Heart left ventricle (tissue), 16 donors: ENCODE results near the gene CCDC24. TPM values are rescaled to one million over a fixed set of nuclear protein-coding genes. Genes with fewer than 3 reads are reported as not detected.

Experiments
- ATAC-seq, 4 donors: fragments of 200-7000 bp; cut with Tn5 transposase; one replicate each; pipeline ENCODE4 v1.9.1; 2020 to 2022; ENCODE audit warnings: moderate library complexity in 4 of 4, mild to moderate bottlenecking in 3 of 4, moderate number of reproducible peaks in 1 of 4
- DNase-seq, 5 donors: peaks; one replicate each; pipeline ENCODE4 v3.0.0-alpha.2; 2020
- H3K27ac ChIP-seq, 12 donors: fragments of 200-600 bp; sonication (generic) in 4 of 12; one replicate each; pipeline versions ENCODE4 v1.5.0 to v1.8.0; 2016 to 2022; ENCODE audit warnings: mild to moderate bottlenecking in 2 of 12
- H3K27me3 ChIP-seq, 9 donors: fragments of 200-600 bp; sonication (generic) in 2 of 9; one replicate each; pipeline versions ENCODE4 v1.5.1 to v1.8.0; 2016 to 2022; ENCODE audit warnings: mild to moderate bottlenecking in 3 of 9
- H3K36me3 ChIP-seq, 9 donors: fragments of 200-600 bp; sonication (generic) in 2 of 9; one replicate each; pipeline versions ENCODE4 v1.5.0 to v1.8.0; 2018 to 2022; ENCODE audit warnings: mild to moderate bottlenecking in 2 of 9
- H3K4me1 ChIP-seq, 12 donors: fragments of 200-600 bp; sonication (generic) in 4 of 12; one replicate each; pipeline versions ENCODE4 v1.5.0 to v1.8.0; 2016 to 2022; ENCODE audit warnings: mild to moderate bottlenecking in 3 of 12
- H3K4me3 ChIP-seq, 12 donors: fragments of 200-600 bp; sonication (generic) in 4 of 12; one replicate each; pipeline versions ENCODE4 v1.5.0 to v1.8.0; 2017 to 2022; ENCODE audit warnings: mild to moderate bottlenecking in 9 of 12, moderate library complexity in 4 of 12
- H3K9me3 ChIP-seq, 12 donors: fragments of 200-600 bp; sonication (generic) in 4 of 12; one replicate each; pipeline versions ENCODE4 v1.5.0 to v1.8.0; 2016 to 2022; ENCODE audit warnings: mild to moderate bottlenecking in 1 of 12
- POLR2A ChIP-seq, 2 donors: fragments of 450-650 bp; IDR thresholded peaks; one replicate each; pipeline ENCODE4 v1.6.1; 2017; ENCODE audit warnings: antibody characterized with exemption in 2 of 2, mild to moderate bottlenecking in 2 of 2, moderate library complexity in 2 of 2
- WGBS, 4 donors: extraction: QIAGEN DNeasy Blood & Tissue Kit in 2 of 4; methylation state at CpG; one replicate each; pipeline versions ENCODE4 v1.1.5 to v1.1.7; 2013 to 2018; 5-methylcytosine and 5-hydroxymethylcytosine counted together
- intact Hi-C, 10 donors: fragments of 100-400 bp; cut with DNase I; formaldehyde crosslinking; loops; one replicate each; pipeline versions ENCODE4 v1.11.1 to v1.14.2; 2022
- polyA plus RNA-seq, 2 donors: library from polyadenylated mRNA; stranded (reverse); fragments of 200-250 nt; gene quantifications; one replicate each; pipeline ENCODE4 v1.2.3, GENCODE V29; 2013
- total RNA-seq, 9 donors: library from RNA; depleted of rRNA in 2 of 9; stranded (reverse); fragments of >200 nt in 2 of 9; fragmentation: NEBNext Ultra II Directional in 3 of 9; extraction: Animal tissue kit (Norgen Biotek cat#: 25700) in 3 of 9; gene quantifications; one replicate each; pipeline versions ENCODE4 v1.1.0 to v1.2.4, GENCODE V29; 2016 to 2023
- TF ChIP-seq, protein P1 (sequence below), 12 donors: fragments of 200-600 bp; sonication (generic) in 4 of 12; IDR thresholded peaks; one replicate each; pipeline versions ENCODE4 v1.5.0 to v1.8.0; 2018 to 2022; ENCODE audit warnings: antibody characterized with exemption in 12 of 12, mild to moderate bottlenecking in 5 of 12
- donor health status: ischemic (EF 13 %, LVEDD 7.1; RV severe dilation, severe dysfunction).
- donor health status: healthy with polysubstance abuse.
- donor health status: DM: no; HTN: yes; CAD: no.
- donor health status: DM: no; HTN: no; CAD: no.
- donor health status: ischemic (EF 25% LVEDD 6.9; RV normal size, moderate dysfunction).
- donor health status: ischemic (EF 25% LVEDD 5.7; RV mildly dilated, moderate dysfunction).
- donor health status: healthy.
- donor health status: DM: yes; HTN: yes; CAD: no.
- donor health status: ischemic (EF 35%, LVEDD 5.7; RV mildly dilated, moderate dysfunction).
- donor health status: nonischemic (EF 11% LVEDD 7.7; RV severe dilation, severe dysfunction).
- donor health status: DM: yes; HTN: yes; CAD: no.
- donor health status: PGD.
- donor health status: ischemic (EF 29% LVEDD 5.4; RV normal size, mild dysfunction).
- donor health status: nonischemic (EF 23%, LVEDD 6.1; RV moderate dilation, normal function).

Gene CCDC24
- total and polyA plus RNA-seq, 11 donors = 0.67 to 3.4 (median 1.2) TPM

DNA sequence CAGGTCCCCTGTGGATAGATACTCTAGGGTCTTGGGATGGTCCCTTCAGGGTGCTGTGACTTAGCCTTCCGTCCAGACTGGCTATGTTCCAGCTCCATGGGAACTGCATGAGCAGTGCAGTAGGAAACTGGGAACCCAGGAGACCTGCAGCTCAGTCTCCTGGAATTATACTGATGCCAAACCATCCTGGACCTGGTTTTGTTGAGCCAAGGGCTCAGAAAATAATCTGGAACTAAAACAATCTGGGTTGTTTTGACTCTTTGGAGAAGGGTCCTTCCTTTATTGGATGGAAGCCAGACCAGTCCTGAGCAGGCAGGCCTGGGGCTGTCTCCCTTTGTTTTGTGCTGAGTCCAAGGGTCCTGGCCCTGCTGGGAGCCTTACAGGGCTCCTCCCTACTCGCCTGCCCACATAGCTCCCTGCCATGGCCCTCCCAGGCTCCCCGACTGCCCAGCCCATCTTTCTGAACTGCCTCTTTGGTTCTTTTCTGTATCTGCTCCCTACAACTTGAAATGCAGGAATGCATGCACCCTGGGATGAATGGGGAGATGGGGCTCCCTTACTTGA, 43.4 kb upstream of the CCDC24 start:
- peaks cover 6 to 70% (median 54%) of the 10 kb centered on the region in 12 donors for H3K4me1 ChIP-seq
- H3K4me3 ChIP-seq = peak overlapping the region in 11 of 12 donors; percentile 48 to 83 (median 73)
- ATAC-seq (no peak), DNase-seq (peak in 1 of 5 donors; percentile 28)
- peak overlapping the region in 11 of 12 donors; percentile 89 to 99 (median 97) for H3K27ac ChIP-seq
- TF ChIP-seq, protein P1, sequence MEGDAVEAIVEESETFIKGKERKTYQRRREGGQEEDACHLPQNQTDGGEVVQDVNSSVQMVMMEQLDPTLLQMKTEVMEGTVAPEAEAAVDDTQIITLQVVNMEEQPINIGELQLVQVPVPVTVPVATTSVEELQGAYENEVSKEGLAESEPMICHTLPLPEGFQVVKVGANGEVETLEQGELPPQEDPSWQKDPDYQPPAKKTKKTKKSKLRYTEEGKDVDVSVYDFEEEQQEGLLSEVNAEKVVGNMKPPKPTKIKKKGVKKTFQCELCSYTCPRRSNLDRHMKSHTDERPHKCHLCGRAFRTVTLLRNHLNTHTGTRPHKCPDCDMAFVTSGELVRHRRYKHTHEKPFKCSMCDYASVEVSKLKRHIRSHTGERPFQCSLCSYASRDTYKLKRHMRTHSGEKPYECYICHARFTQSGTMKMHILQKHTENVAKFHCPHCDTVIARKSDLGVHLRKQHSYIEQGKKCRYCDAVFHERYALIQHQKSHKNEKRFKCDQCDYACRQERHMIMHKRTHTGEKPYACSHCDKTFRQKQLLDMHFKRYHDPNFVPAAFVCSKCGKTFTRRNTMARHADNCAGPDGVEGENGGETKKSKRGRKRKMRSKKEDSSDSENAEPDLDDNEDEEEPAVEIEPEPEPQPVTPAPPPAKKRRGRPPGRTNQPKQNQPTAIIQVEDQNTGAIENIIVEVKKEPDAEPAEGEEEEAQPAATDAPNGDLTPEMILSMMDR (IDR thresholded peaks at IDR 0.05) = no peak
- no peak for TF ChIP-seq POLR2A (IDR thresholded peaks at IDR 0.05)
- H3K36me3 ChIP-seq = peaks cover 0 to 28% (median 9%) of the 10 kb centered on the region in 9 donors
- no peaks in the 10 kb centered on the region for H3K27me3 ChIP-seq
- intact Hi-C loops = loop anchor here in 4 of 10 donors (1.0 to 5.0 kb wide), 4 partner anchors 11 to 241 kb away; partner anchors contain the start of genes ATP6V0B (in 2 of the 4) and ST3GAL3 (in 1 of the 4)
- H3K9me3 ChIP-seq = no peaks in the 10 kb centered on the region
- WGBS, 4 donors = 21 to 32% (median 27%) methylated on average over 3 of the region's 3 CpGs

DNA sequence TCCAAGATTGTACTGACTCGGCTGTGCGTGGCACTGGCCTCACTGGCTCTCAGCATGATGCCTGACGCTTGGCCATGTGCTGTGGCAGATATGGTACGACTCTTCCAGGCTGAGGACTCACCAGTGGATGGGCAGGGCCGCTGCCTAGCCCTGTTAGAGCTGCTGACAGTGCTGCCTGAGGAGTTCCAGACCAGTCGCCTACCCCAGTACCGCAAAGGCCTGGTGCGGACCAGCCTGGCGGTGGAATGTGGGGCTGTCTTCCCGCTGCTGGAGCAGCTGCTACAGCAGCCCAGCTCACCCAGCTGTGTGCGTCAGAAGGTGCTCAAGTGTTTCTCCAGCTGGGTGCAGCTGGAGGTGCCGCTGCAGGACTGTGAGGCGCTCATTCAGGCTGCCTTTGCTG, 41.7 kb upstream of the CCDC24 start:
- H3K4me1 ChIP-seq = peaks cover 6 to 86% (median 57%) of the 10 kb centered on the region in 12 donors
- WGBS, 4 donors = 38 to 59% (median 52%) methylated on average over 5 to 13 of the region's 13 CpGs
- peak overlapping the region in 6 of 12 donors; percentile 0 to 97 (median 68) for H3K27ac ChIP-seq
- TF ChIP-seq POLR2A (IDR thresholded peaks at IDR 0.05) = no peak
- TF ChIP-seq, protein P1 (IDR thresholded peaks at IDR 0.05) = no peak
- DNase-seq = peak in 3 of 5 donors; percentile 58 to 84 (median 78)
- ATAC-seq = peak; percentile 13 to 33 (median 23)
- H3K27me3 ChIP-seq = no peaks in the 10 kb centered on the region
- H3K9me3 ChIP-seq = no peaks in the 10 kb centered on the region
- peaks cover 0 to 28% (median 9%) of the 10 kb centered on the region in 9 donors for H3K36me3 ChIP-seq
- no peak overlapping the region for H3K4me3 ChIP-seq
- intact Hi-C loops = loop anchor here in 2 of 10 donors (2.0 to 5.0 kb wide), 2 partner anchors 19 to 242 kb away; partner anchors contain the start of gene ST3GAL3 (in 1 of the 2)

DNA sequence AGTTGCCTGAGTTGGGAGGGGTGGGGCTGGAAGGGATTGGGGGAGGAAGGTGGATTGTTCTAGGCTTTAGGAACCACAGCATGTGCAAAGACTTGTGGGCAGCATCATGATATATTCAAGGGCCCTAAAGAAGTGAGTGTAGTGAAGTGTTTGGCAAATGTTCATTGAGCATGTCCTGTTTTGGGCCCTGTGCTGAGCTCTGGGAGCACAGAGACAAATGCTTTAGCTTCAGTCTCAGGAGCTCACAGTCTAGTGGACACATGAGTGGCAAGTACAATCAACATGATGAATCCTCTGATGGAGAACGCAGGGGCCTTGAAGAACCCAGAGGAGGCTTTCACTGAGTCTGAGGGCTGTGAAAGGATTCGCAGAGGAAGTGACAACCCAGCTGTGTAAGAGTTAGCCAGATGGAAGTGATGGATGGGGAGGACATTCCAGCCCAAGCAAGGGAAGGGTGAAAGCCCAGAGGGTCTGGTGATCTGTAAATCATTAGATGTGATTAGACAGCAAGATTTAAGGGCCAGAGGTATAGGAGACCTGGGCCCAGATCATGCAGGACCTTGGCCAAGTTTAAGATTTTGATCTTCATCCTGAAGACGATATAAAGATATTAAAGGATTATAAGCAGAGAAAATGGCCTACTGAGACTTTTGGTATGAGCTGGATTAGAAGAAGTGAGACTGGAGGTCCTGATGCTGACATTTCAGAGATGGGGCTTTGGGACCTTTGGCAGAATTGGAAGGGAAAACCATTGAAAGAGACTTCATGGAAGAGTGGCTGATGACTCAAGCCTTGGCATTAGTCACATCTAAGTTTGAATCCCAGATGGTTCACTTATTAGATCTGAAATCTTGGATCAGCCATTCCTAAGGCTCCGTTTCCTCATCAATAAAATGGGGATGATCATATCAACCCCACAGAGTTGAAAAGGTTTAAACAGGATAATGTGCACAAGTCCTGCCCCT, 40.1 kb upstream of the CCDC24 start:
- Histone ChIP-seq H3K27ac (no peak overlapping the region), H3K36me3 (peaks cover 0 to 39% (median 13%) of the 10 kb centered on the region in 9 donors), H3K4me1 (peaks cover 6 to 74% (median 43%) of the 10 kb centered on the region in 12 donors), H3K4me3 (no peak overlapping the region), H3K27me3 (no peaks in the 10 kb centered on the region), H3K9me3 (no peaks in the 10 kb centered on the region)
- 87 to 95% (median 93%) methylated on average over 4 of the region's 4 CpGs for WGBS, 4 donors
- DNase-seq (no peak), ATAC-seq (no peak)
- intact Hi-C loops = no loop called here
- TF ChIP-seq, protein P1 (IDR thresholded peaks at IDR 0.05) = no peak
- no peak for TF ChIP-seq POLR2A (IDR thresholded peaks at IDR 0.05)
